PC-9 (cell line): ENCODE data around the gene ALKBH6.

Experiments
- CTCF ChIP-seq: fragments of 200-600 bp; sonication (generic); conservative IDR thresholded peaks from 2 replicates; pipeline ENCODE4 v1.6.1; 2017; ENCODE audit warnings: mixed run types, antibody characterized with exemption, mild to moderate bottlenecking, moderate library complexity
- EZH2 ChIP-seq: fragments of 200-600 bp; sonication (generic); IDR thresholded peaks from 2 replicates; pipeline ENCODE4 v1.8.0; 2017; ENCODE audit warnings: antibody characterized with exemption, low read depth

GRCh38 chr19:36014012-36014924 is at the start of gene ALKBH6:
- no peak for TF ChIP-seq CTCF
- no peak for TF ChIP-seq EZH2
